Stimulated activated CD8-positive, alpha-beta memory T cell treated with anti-CD3 and anti-CD28 coated beads, Interleukin-4, amount 100 ng/mL, for 24 hours (primary cell): ENCODE measurements around the gene SSX2IP.
"Not testable (repeated sequence)": the region's sequence is repeated elsewhere in the genome, so short reads cannot be mapped to it uniquely, and the experiment has no call there.

Experiments
- DNase-seq: peaks from one replicate; pipeline ENCODE4 v3.0.0-alpha.2; 2020; ENCODE audit warnings: low read depth

The SSX2IP gene

GRCh38 chr1:84675106-84675505 is 15.2 kb downstream of the SSX2IP start:
- no peak for DNase-seq

GRCh38 chr1:84674705-84675104 is 15.6 kb downstream of the SSX2IP start:
- no peak for DNase-seq

GRCh38 chr1:84674021-84674420 is 16.2 kb downstream of the SSX2IP start:
- no peak for DNase-seq

- no peak for DNase-seq
Observed at GRCh38 chr1:84672080-84672854, 18.0 kb downstream of the SSX2IP start.

GRCh38 chr1:84669831-84670230 is 20.4 kb downstream of the SSX2IP start:
- no peak for DNase-seq

- no peak for DNase-seq
Observed at GRCh38 chr1:84668185-84668584, 22.1 kb downstream of the SSX2IP start.

GRCh38 chr1:84665703-84666317 is 24.5 kb downstream of the SSX2IP start:
- no peak for DNase-seq

GRCh38 chr1:84653130-84653677 is 37.1 kb downstream of the SSX2IP start:
- no peak for DNase-seq

GRCh38 chr1:84644472-84644871 is 45.8 kb downstream of the SSX2IP start:
- DNase-seq: no peak

- no peak for DNase-seq
Observed at GRCh38 chr1:84643183-84643582, 47.1 kb downstream of the SSX2IP start.

GRCh38 chr1:84642774-84643173 is 47.5 kb downstream of the SSX2IP start:
- DNase-seq: no peak

- not testable (repeated sequence) for DNase-seq
Observed at GRCh38 chr1:84639731-84640130, 50.5 kb downstream of the SSX2IP start.

GRCh38 chr1:84635429-84635828 is 54.8 kb downstream of the SSX2IP start:
- no peak for DNase-seq

GRCh38 chr1:84634536-84635205 is 55.6 kb downstream of the SSX2IP start:
- no peak for DNase-seq

GRCh38 chr1:84632673-84633434 is 57.4 kb downstream of the SSX2IP start:
- no peak for DNase-seq

GRCh38 chr1:84632137-84632536 is 58.1 kb downstream of the SSX2IP start:
- no peak for DNase-seq

GRCh38 chr1:84624876-84625275 is 65.4 kb downstream of the SSX2IP start:
- DNase-seq: no peak

- DNase-seq: no peak
Observed at GRCh38 chr1:84621553-84621952, 68.7 kb downstream of the SSX2IP start.

- peak; percentile 73 for DNase-seq
Observed at GRCh38 chr1:84620720-84621313, 69.4 kb downstream of the SSX2IP start.

GRCh38 chr1:84619383-84620102 is 70.7 kb downstream of the SSX2IP start:
- peak; percentile 40 for DNase-seq

- DNase-seq: no peak
Observed at GRCh38 chr1:84617349-84617748, 72.9 kb downstream of the SSX2IP start.
